ENCODE measurements around the gene ANKRD22.

DNA sequence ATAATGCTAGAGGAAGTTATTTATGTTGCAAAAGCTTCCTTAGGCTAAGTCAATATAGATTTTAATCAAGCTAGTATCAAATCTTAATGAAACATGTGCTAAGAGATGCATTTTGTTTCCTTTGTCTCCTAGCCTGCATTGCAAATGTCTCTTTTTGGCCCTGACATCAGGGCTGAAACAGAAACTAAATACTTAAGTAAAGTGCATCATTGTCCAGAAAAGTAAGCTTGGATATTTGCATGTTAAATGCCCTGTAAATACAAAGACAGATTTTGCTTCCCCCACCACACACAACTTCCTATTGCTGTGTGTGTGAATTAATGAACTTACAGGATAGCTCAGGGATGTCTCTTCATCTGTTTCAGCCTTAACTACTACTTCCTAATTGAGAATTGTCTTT lies 18.4 kb upstream of the ANKRD22 start:
- TF ChIP-seq, protein P1, sequence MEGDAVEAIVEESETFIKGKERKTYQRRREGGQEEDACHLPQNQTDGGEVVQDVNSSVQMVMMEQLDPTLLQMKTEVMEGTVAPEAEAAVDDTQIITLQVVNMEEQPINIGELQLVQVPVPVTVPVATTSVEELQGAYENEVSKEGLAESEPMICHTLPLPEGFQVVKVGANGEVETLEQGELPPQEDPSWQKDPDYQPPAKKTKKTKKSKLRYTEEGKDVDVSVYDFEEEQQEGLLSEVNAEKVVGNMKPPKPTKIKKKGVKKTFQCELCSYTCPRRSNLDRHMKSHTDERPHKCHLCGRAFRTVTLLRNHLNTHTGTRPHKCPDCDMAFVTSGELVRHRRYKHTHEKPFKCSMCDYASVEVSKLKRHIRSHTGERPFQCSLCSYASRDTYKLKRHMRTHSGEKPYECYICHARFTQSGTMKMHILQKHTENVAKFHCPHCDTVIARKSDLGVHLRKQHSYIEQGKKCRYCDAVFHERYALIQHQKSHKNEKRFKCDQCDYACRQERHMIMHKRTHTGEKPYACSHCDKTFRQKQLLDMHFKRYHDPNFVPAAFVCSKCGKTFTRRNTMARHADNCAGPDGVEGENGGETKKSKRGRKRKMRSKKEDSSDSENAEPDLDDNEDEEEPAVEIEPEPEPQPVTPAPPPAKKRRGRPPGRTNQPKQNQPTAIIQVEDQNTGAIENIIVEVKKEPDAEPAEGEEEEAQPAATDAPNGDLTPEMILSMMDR (IDR thresholded peaks at IDR 0.05), result no peak
- no peak for TF ChIP-seq POLR2A (IDR thresholded peaks at IDR 0.05)
- no peak for TF ChIP-seq POLR2AphosphoS5 (IDR thresholded peaks at IDR 0.05)

Measured in upper lobe of left lung (tissue), 4 donors.